Liver (tissue), 3 donors: ENCODE data around the gene NHP2.

Source experiments
- ATF3 ChIP-seq: IDR thresholded peaks from 2 replicates; pipeline ENCODE4 v1.6.1; 2016; ENCODE audit warnings: antibody characterized with exemption
- EGR1 ChIP-seq, 2 donors: IDR thresholded peaks; 2 replicates each; pipeline ENCODE4 v1.6.1; 2016 to 2018; ENCODE audit warnings: antibody characterized with exemption in 2 of 2, low read depth in 2 of 2
- GABPA ChIP-seq, 2 donors: IDR thresholded peaks in 1 of 2; conservative IDR thresholded peaks in 1 of 2; 2 replicates each; pipeline ENCODE4 v1.6.1; 2016; ENCODE audit warnings: antibody characterized with exemption in 2 of 2, mild to moderate bottlenecking in 1 of 2, moderate library complexity in 1 of 2
- JUND ChIP-seq, 2 donors: IDR thresholded peaks; 2 replicates each; pipeline ENCODE4 v1.6.1; 2016; ENCODE audit warnings: antibody characterized with exemption in 2 of 2
- MAX ChIP-seq: IDR thresholded peaks from 2 replicates; pipeline ENCODE4 v1.6.1; 2016; ENCODE audit warnings: antibody characterized with exemption
- NR2F2 ChIP-seq: IDR thresholded peaks from 2 replicates; pipeline ENCODE4 v1.6.1; 2016; ENCODE audit warnings: antibody characterized with exemption
- RAD21 ChIP-seq, 2 donors: IDR thresholded peaks; 2 replicates each; pipeline ENCODE4 v1.6.1; 2016; ENCODE audit warnings: antibody characterized with exemption in 2 of 2, mild to moderate bottlenecking in 2 of 2
- REST ChIP-seq: IDR thresholded peaks from 2 replicates; pipeline ENCODE4 v1.6.1; 2016; ENCODE audit warnings: antibody characterized with exemption, mild to moderate bottlenecking
- RXRA ChIP-seq, 2 donors: IDR thresholded peaks; 2 replicates each; pipeline ENCODE4 v1.6.1; 2017 to 2018; ENCODE audit warnings: antibody characterized with exemption in 2 of 2, mild to moderate bottlenecking in 1 of 2
- YY1 ChIP-seq: IDR thresholded peaks from 2 replicates; pipeline ENCODE4 v1.6.1; 2016; ENCODE audit warnings: antibody characterized with exemption, mild to moderate bottlenecking
- TF ChIP-seq, protein P1 (sequence below): fragments of 150-350 bp; IDR thresholded peaks from 2 replicates; pipeline ENCODE4 v1.5.1; 2017; ENCODE audit warnings: improper control_type of control experiment, low read depth, low read length; ENCODE audit not compliant: missing input control
- TF ChIP-seq, protein P2 (sequence below): IDR thresholded peaks from 2 replicates; pipeline ENCODE4 v1.6.1; 2016; ENCODE audit warnings: antibody characterized with exemption
- donor health status: healthy.
- donor health status: healthy.

- TF ChIP-seq, protein P1, sequence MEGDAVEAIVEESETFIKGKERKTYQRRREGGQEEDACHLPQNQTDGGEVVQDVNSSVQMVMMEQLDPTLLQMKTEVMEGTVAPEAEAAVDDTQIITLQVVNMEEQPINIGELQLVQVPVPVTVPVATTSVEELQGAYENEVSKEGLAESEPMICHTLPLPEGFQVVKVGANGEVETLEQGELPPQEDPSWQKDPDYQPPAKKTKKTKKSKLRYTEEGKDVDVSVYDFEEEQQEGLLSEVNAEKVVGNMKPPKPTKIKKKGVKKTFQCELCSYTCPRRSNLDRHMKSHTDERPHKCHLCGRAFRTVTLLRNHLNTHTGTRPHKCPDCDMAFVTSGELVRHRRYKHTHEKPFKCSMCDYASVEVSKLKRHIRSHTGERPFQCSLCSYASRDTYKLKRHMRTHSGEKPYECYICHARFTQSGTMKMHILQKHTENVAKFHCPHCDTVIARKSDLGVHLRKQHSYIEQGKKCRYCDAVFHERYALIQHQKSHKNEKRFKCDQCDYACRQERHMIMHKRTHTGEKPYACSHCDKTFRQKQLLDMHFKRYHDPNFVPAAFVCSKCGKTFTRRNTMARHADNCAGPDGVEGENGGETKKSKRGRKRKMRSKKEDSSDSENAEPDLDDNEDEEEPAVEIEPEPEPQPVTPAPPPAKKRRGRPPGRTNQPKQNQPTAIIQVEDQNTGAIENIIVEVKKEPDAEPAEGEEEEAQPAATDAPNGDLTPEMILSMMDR, result no peak
- no peak for TF ChIP-seq REST
- no peak for TF ChIP-seq MAX
- TF ChIP-seq RXRA (IDR thresholded peaks at IDR 0.05), result no peak
- no peak for TF ChIP-seq YY1
- no peak for TF ChIP-seq EGR1 (IDR thresholded peaks at IDR 0.05; ENCODE audit: low read depth in 2 of 2)
- TF ChIP-seq ATF3, result no peak
- TF ChIP-seq JUND (IDR thresholded peaks at IDR 0.05), result no peak
- no peak for TF ChIP-seq GABPA (IDR thresholded peaks at IDR 0.05 in 1 of 2, conservative IDR thresholded peaks at IDR 0.05 in 1 of 2)
- TF ChIP-seq NR2F2, result no peak
- no peak for TF ChIP-seq RAD21 (IDR thresholded peaks at IDR 0.05)
- TF ChIP-seq, protein P2, sequence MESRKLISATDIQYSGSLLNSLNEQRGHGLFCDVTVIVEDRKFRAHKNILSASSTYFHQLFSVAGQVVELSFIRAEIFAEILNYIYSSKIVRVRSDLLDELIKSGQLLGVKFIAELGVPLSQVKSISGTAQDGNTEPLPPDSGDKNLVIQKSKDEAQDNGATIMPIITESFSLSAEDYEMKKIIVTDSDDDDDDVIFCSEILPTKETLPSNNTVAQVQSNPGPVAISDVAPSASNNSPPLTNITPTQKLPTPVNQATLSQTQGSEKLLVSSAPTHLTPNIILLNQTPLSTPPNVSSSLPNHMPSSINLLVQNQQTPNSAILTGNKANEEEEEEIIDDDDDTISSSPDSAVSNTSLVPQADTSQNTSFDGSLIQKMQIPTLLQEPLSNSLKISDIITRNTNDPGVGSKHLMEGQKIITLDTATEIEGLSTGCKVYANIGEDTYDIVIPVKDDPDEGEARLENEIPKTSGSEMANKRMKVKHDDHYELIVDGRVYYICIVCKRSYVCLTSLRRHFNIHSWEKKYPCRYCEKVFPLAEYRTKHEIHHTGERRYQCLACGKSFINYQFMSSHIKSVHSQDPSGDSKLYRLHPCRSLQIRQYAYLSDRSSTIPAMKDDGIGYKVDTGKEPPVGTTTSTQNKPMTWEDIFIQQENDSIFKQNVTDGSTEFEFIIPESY, result no peak
Observed at GRCh38 chr5:178119915-178120606, 33.6 kb downstream of the NHP2 start.
